WI38 (cell line): ENCODE measurements around the gene CIPC.

Source experiments
- H3K4me3 ChIP-seq: 2 replicates; pipeline ENCODE4 v1.5.1; 2011; ENCODE audit warnings: low read depth, mild to moderate bottlenecking, control low read depth, low read length
- TF ChIP-seq, protein P1 (sequence below): IDR thresholded peaks from 2 replicates; pipeline ENCODE4 v1.5.1; 2012; ENCODE audit warnings: low read depth, mild to moderate bottlenecking, control low read depth, low read length

CIPC gene

DNA sequence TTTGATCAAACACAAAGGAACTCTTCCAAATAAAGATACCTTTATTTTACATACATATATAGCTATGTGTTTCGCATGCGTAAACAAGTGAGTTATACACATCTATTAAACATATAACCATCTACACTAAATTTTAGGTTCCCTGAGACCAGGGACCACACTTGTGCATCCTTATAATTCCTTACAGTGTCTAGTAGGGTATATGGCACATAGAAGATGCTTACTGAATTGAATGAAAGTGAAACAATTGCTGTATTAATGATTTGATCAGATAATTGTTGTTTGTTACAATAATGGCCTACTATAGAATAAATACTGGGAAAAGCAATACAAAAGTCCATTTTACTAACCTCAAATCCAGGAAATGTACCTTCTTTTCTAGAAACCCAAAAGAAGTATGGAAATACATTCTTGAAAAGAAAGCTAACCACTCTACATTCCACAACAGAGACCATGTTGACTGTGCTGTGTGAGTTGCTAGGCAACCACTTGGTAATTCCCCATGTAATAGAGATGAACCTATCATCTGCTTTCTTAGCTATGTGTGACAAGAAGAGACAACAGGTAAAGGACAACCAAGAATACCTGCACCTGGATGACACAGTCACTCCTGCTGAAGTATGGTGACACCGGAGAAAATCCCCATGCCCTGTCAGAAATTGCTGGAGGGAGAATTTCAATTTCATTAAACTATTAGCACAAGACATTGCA lies 11.9 kb upstream of the CIPC start:
- TF ChIP-seq, protein P1, sequence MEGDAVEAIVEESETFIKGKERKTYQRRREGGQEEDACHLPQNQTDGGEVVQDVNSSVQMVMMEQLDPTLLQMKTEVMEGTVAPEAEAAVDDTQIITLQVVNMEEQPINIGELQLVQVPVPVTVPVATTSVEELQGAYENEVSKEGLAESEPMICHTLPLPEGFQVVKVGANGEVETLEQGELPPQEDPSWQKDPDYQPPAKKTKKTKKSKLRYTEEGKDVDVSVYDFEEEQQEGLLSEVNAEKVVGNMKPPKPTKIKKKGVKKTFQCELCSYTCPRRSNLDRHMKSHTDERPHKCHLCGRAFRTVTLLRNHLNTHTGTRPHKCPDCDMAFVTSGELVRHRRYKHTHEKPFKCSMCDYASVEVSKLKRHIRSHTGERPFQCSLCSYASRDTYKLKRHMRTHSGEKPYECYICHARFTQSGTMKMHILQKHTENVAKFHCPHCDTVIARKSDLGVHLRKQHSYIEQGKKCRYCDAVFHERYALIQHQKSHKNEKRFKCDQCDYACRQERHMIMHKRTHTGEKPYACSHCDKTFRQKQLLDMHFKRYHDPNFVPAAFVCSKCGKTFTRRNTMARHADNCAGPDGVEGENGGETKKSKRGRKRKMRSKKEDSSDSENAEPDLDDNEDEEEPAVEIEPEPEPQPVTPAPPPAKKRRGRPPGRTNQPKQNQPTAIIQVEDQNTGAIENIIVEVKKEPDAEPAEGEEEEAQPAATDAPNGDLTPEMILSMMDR: no peak
- H3K4me3 ChIP-seq: no peak overlapping the region

DNA sequence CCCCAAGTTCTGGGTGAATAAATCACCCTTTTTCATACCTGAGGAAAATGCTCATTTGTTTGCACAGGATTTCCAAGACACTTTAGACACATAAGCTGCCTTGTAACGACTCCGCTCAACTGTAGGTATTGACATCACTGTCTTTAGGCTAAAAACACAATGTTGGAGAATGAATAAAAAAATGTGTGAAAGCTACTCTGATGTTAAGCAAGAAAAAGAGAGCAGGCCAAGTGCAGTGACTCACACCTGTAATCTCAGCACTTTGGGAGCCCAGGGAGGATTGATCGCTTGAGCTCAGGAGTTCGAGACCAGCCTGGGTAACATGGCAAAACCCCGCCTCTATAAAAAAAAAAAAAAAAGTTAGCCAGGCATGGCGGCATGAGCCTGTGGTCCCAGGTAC lies 11.1 kb upstream of the CIPC start:
- H3K4me3 ChIP-seq: no peak overlapping the region
- TF ChIP-seq, protein P1: no peak

DNA sequence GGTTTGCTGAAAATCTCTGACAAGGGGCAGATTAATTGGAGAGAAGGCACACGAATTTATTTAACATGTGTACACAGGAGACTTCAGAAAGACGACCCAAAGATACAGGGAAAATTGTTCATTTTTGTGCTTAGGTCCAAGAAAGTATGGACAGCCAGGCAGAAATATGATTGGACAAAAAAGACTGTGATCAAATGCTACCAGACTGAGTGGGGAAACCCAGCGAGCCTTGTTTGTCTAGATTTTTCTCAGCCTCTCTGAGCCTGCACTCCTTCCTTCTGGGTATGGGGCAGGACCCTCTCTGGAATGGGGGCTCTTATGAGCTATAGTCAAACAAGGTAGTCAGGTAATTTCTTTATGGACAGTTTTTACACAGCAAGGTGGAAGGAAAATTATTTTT lies 10.4 kb upstream of the CIPC start:
- TF ChIP-seq, protein P1: no peak
- H3K4me3 ChIP-seq: no peak overlapping the region

DNA sequence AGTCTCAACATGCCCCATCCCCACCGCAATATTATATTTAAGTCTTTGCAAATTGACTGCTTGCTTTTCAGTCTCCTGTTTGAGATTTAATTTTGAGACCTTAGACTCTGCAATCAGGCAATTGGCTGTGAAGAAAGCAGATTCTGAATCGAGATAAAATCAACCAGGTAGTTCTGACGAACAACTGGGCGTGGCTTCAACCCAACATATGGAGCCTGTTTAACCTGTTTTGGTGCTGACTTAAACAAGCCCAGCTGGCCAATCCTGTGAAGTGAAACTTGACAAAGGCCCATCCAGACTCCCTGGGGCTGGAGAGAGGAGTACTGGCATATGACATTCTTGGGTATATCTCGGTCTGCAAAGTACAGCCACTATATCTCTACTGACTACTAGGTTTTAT lies 9.8 kb upstream of the CIPC start:
- H3K4me3 ChIP-seq: no peak overlapping the region

DNA sequence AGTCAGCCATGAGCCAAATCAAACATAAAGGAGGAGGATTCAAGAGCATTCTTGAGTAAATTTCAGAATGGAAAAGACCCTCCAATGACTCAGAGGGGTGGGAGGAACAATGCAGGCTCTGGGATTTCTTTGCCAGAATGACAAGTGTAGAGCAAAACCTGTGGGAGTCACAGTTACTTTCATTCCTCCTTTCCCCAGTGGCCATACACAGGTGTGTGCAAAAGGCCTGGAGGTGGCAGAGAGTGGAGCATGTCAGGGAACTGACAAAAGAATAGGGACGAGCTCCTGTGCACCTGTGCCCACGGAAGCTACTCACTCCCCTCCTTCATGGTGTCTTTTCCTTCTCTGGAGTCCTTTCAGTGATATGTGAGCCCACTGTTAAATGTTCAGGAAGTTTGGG lies 9.4 kb upstream of the CIPC start:
- TF ChIP-seq, protein P1: no peak
- no peak overlapping the region for H3K4me3 ChIP-seq

More for the DNA sequence above, 9.8 kb upstream of the CIPC start:
- TF ChIP-seq, protein P1: no peak

DNA sequence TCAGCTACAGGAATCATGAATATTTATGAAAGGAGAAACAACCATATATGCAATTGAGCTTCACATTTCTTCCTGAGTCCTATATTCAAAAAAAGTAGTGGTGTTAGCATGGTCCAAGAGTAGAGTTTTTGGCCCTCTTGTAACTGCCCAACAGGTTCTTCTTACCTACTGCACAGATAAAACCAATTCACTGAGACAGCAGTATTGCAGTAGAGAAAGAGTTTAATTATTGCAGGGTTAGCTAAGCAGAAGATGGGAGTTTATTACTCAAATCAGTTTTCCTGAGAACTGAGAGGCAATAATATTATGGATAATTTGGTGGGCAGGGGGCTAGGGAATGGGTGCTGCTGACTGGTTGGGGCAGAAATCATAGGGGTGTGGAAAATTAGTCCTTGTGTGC lies 6.5 kb upstream of the CIPC start:
- TF ChIP-seq, protein P1: no peak
- H3K4me3 ChIP-seq: no peak overlapping the region

GRCh38 chr14:77092676-77093075 lies 5.4 kb upstream of the CIPC start:
- TF ChIP-seq, protein P1: no peak
- no peak overlapping the region for H3K4me3 ChIP-seq
